ENCODE measurements around the gene KIF12.

The KIF12 gene

GRCh38 chr9:114055061-114055460 lies 44.0 kb downstream of the KIF12 start:
- FAIRE-seq (no peak), DNase-seq (ENCODE audit: insufficient read length) (no peak)
- no peak for TF ChIP-seq POLR2AphosphoS5 (IDR thresholded peaks at IDR 0.05; ENCODE audit: low read depth, low read length)
- TF ChIP-seq TAF1 (IDR thresholded peaks at IDR 0.05; ENCODE audit: borderline replicate concordance, low read depth, low read length) = no peak

GRCh38 chr9:114054191-114054690 lies 44.9 kb downstream of the KIF12 start:
- TF ChIP-seq POLR2A (IDR thresholded peaks at IDR 0.05; ENCODE audit: low read depth, low read length) = no peak
- no peak for TF ChIP-seq POLR2AphosphoS5 (IDR thresholded peaks at IDR 0.05; ENCODE audit: low read depth, low read length)
- no peak for TF ChIP-seq TAF1 (IDR thresholded peaks at IDR 0.05; ENCODE audit: borderline replicate concordance, low read depth, low read length)
- DNase-seq (ENCODE audit: insufficient read length) (no peak), FAIRE-seq (no peak)

- no peak for TF ChIP-seq POLR2AphosphoS5 (IDR thresholded peaks at IDR 0.05; ENCODE audit: low read depth, low read length)
- no peak for TF ChIP-seq TAF1 (IDR thresholded peaks at IDR 0.05; ENCODE audit: borderline replicate concordance, low read depth, low read length)
- FAIRE-seq (no peak), DNase-seq (ENCODE audit: insufficient read length) (no peak)
Measured at GRCh38 chr9:114053246-114054005, 45.7 kb downstream of the KIF12 start.

DNA sequence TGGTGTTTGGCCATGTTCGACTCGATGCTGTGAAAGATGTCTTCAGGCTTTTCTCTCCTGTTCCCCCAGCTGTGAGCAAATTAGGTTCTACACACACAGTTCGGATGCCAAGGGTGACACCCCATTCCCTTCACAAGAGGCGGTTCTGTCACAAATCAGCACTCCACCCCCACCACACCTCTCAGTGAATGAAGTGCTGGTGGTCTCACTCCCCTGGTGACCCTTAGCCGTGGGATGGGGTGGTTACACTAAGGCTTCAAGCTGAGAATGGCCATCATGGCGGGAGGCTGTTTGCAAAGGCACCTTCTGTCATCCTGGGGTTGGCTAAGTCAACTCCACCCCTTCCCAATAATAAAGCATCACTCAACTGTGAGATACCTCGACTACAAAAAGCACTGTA lies 47.4 kb downstream of the KIF12 start:
- TF ChIP-seq TAF1 (IDR thresholded peaks at IDR 0.05; ENCODE audit: borderline replicate concordance, low read depth, low read length) (no peak), POLR2AphosphoS5 (IDR thresholded peaks at IDR 0.05; ENCODE audit: low read depth, low read length) (no peak), POLR2A (IDR thresholded peaks at IDR 0.05; ENCODE audit: low read depth, low read length) (no peak)
- no peak for DNase-seq (ENCODE audit: insufficient read length)
- no peak for FAIRE-seq

DNA sequence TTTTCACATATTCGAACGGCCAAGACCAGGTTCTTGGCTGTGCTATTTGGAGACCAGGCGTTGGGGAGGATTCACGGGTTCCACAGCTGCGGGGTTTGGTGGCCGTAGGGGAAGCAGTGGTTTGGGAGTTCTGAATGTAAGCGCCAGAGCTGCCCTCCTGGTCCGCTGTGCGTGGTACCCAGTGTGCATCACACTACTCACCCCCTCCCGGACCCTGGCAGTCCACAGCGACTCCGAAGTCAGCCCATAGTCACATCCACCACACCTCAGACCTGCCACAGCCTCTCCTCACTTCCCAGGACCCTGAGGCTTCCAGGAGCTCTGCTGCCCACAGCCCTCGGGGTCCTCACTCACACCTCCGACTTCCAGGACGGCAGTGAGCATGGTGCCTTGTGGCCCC lies 47.8 kb downstream of the KIF12 start:
- TF ChIP-seq POLR2AphosphoS5 (IDR thresholded peaks at IDR 0.05; ENCODE audit: low read depth, low read length) = no peak
- TF ChIP-seq TAF1 (IDR thresholded peaks at IDR 0.05; ENCODE audit: borderline replicate concordance, low read depth, low read length) = no peak
- FAIRE-seq (no peak), DNase-seq (ENCODE audit: insufficient read length) (no peak)

- no peak for FAIRE-seq
- DNase-seq (ENCODE audit: insufficient read length) = no peak
- TF ChIP-seq POLR2A (IDR thresholded peaks at IDR 0.05; ENCODE audit: low read depth, low read length) (no peak), POLR2AphosphoS5 (IDR thresholded peaks at IDR 0.05; ENCODE audit: low read depth, low read length) (no peak), TAF1 (IDR thresholded peaks at IDR 0.05; ENCODE audit: borderline replicate concordance, low read depth, low read length) (no peak)
Measured at GRCh38 chr9:114050646-114051045, 48.4 kb downstream of the KIF12 start.

- no peak for FAIRE-seq
- no peak for DNase-seq (ENCODE audit: insufficient read length)
- TF ChIP-seq POLR2AphosphoS5 (IDR thresholded peaks at IDR 0.05; ENCODE audit: low read depth, low read length) (no peak), POLR2A (IDR thresholded peaks at IDR 0.05; ENCODE audit: low read depth, low read length) (no peak), TAF1 (IDR thresholded peaks at IDR 0.05; ENCODE audit: borderline replicate concordance, low read depth, low read length) (no peak)
Measured at GRCh38 chr9:114050226-114050568, 48.9 kb downstream of the KIF12 start.

DNA sequence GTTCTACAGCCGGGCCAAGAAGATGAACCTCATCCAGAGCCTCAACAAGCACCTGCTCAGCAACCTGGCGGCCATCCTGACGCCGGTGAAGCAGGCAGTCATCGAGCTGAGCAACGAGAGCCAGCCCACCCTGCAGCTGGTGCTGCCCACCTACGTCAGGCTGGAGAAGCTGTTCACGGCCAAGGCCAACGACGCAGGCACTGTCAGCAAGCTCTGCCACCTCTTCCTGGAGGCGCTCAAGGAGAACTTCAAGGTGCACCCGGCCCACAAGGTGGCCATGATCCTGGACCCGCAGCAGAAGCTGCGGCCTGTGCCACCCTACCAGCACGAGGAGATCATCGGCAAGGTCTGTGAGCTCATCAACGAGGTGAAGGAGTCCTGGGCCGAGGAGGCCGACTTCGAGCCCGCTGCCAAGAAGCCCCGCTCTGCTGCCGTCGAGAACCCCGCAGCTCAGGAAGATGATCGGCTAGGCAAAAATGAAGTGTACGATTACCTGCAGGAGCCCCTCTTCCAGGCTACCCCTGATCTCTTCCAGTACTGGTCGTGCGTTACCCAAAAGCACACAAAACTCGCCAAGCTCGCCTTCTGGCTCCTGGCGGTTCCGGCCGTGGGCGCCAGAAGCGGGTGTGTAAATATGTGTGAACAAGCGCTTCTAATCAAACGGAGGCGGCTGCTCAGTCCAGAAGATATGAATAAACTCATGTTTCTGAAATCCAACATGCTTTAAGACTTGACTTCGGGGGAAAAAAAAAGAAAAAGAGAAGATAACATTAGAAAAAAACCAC lies 49.5 kb downstream of the KIF12 start:
- FAIRE-seq (no peak), DNase-seq (ENCODE audit: insufficient read length) (no peak)
- TF ChIP-seq POLR2AphosphoS5 (IDR thresholded peaks at IDR 0.05; ENCODE audit: low read depth, low read length) (no peak), POLR2A (IDR thresholded peaks at IDR 0.05; ENCODE audit: low read depth, low read length) (no peak), TAF1 (IDR thresholded peaks at IDR 0.05; ENCODE audit: borderline replicate concordance, low read depth, low read length) (no peak)

- no peak for FAIRE-seq
- no peak for TF ChIP-seq TAF1 (IDR thresholded peaks at IDR 0.05; ENCODE audit: borderline replicate concordance, low read depth, low read length)
- TF ChIP-seq POLR2A (IDR thresholded peaks at IDR 0.05; ENCODE audit: low read depth, low read length) = no peak
- TF ChIP-seq POLR2AphosphoS5 (IDR thresholded peaks at IDR 0.05; ENCODE audit: low read depth, low read length) = no peak
- DNase-seq (ENCODE audit: insufficient read length) = no peak
Measured at GRCh38 chr9:114048533-114049415, 50.3 kb downstream of the KIF12 start.

- TF ChIP-seq POLR2A (IDR thresholded peaks at IDR 0.05; ENCODE audit: low read depth, low read length) = no peak
- no peak for TF ChIP-seq TAF1 (IDR thresholded peaks at IDR 0.05; ENCODE audit: borderline replicate concordance, low read depth, low read length)
- no peak for TF ChIP-seq POLR2AphosphoS5 (IDR thresholded peaks at IDR 0.05; ENCODE audit: low read depth, low read length)
- FAIRE-seq (no peak), DNase-seq (ENCODE audit: insufficient read length) (no peak)
Measured at GRCh38 chr9:114047717-114048116, 51.4 kb downstream of the KIF12 start.

GRCh38 chr9:114046875-114047274 lies 52.2 kb downstream of the KIF12 start:
- no peak for DNase-seq (ENCODE audit: insufficient read length)
- no peak for FAIRE-seq
- no peak for TF ChIP-seq TAF1 (IDR thresholded peaks at IDR 0.05; ENCODE audit: borderline replicate concordance, low read depth, low read length)
- no peak for TF ChIP-seq POLR2A (IDR thresholded peaks at IDR 0.05; ENCODE audit: low read depth, low read length)
- TF ChIP-seq POLR2AphosphoS5 (IDR thresholded peaks at IDR 0.05; ENCODE audit: low read depth, low read length) = no peak

Measured in GM12892 (cell line).